Stimulated activated CD8-positive, alpha-beta memory T cell treated with anti-CD3 and anti-CD28 coated beads, Interleukin-4, amount 100 ng/mL, for 1 hour (primary cell): Measurements from ENCODE around the gene MYMX.

Source experiments
- DNase-seq, 2 donors: peaks; one replicate each; pipeline ENCODE4 v3.0.0-alpha.2; 2020; ENCODE audit warnings: low read depth in 2 of 2, low spot score in 1 of 2

The MYMX gene

GRCh38 chr6:44249082-44249748 is 32.5 kb downstream of the MYMX start:
- DNase-seq: no peak

- DNase-seq: no peak
Observed at GRCh38 chr6:44250067-44250717, 33.5 kb downstream of the MYMX start.

GRCh38 chr6:44250718-44251123 is 34.0 kb downstream of the MYMX start:
- no peak for DNase-seq

GRCh38 chr6:44251576-44252524 is 35.1 kb downstream of the MYMX start:
- DNase-seq: no peak

- DNase-seq: no peak
Observed at GRCh38 chr6:44253307-44254101, 36.8 kb downstream of the MYMX start.

GRCh38 chr6:44254191-44255104 is 37.7 kb downstream of the MYMX start:
- DNase-seq: no peak

- DNase-seq: no peak
Observed at GRCh38 chr6:44255105-44255808, 38.5 kb downstream of the MYMX start.

- no peak for DNase-seq
Observed at GRCh38 chr6:44255871-44256774, 39.4 kb downstream of the MYMX start.

- DNase-seq: no peak
Observed at GRCh38 chr6:44256775-44257024, 40.0 kb downstream of the MYMX start.

- peak in 1 of 2 donors; percentile 42 for DNase-seq
Observed at GRCh38 chr6:44257025-44257752, 40.5 kb downstream of the MYMX start, which contains the start of gene SLC35B2. Gene SLC35B2 (minus strand): TSS chr6:44257528. CDS start chr6:44257410, 118 bp downstream.

- no peak for DNase-seq
Observed at GRCh38 chr6:44257753-44258324, 41.1 kb downstream of the MYMX start.

- no peak for DNase-seq
Observed at GRCh38 chr6:44258325-44258863, 41.7 kb downstream of the MYMX start.

GRCh38 chr6:44258921-44259320 is 42.2 kb downstream of the MYMX start:
- DNase-seq: no peak

- DNase-seq: no peak
Observed at GRCh38 chr6:44260011-44260410, 43.3 kb downstream of the MYMX start.

GRCh38 chr6:44260451-44261297 is 43.9 kb downstream of the MYMX start:
- no peak for DNase-seq

- no peak for DNase-seq
Observed at GRCh38 chr6:44261581-44261980, 44.9 kb downstream of the MYMX start.
